K562 (cell line): ENCODE results near the gene FUZ. TPM values are rescaled to one million over a fixed set of nuclear protein-coding genes. Genes with fewer than 3 reads are reported as not detected.

Experiments
- CBFB ChIP-seq: sonication (generic); formaldehyde crosslinking; IDR thresholded peaks from 2 replicates; pipeline ENCODE4 v1.4.0; 2020; ENCODE audit warnings: mild to moderate bottlenecking, missing genetic modification reagents
- HDAC1 ChIP-seq, 2 experiments: fragments of 450-650 bp; IDR thresholded peaks; 2 replicates each; pipeline ENCODE4 v1.6.1; 2016 to 2017; ENCODE audit warnings: inconsistent platforms in 1 of 2, mild to moderate bottlenecking in 1 of 2, moderate library complexity in 1 of 2
- IRF2 ChIP-seq: sonication (generic); formaldehyde crosslinking; IDR thresholded peaks from 2 replicates; pipeline ENCODE4 v1.8.1; 2022; ENCODE audit warnings: mild to moderate bottlenecking, missing genetic modification reagents
- JUN ChIP-seq, 2 experiments: sonication (generic) in 1 of 2; formaldehyde crosslinking in 1 of 2; IDR thresholded peaks; 2 replicates each; pipeline versions ENCODE4 v1.6.1 to v1.8.0; 2012 to 2022; ENCODE audit warnings: borderline replicate concordance in 2 of 2, mild to moderate bottlenecking in 2 of 2, improper control_type of control experiment in 1 of 2, low read depth in 1 of 2, low read length in 1 of 2, missing genetic modification reagents in 1 of 2
- NFRKB ChIP-seq: fragments of 450-650 bp; IDR thresholded peaks from 2 replicates; pipeline ENCODE4 v1.6.1; 2016; ENCODE audit warnings: low read depth
- SMAD1 ChIP-seq: fragments of 150-350 bp; IDR thresholded peaks from 2 replicates; pipeline ENCODE4 v1.6.1; 2014; ENCODE audit warnings: low read length, low read depth; ENCODE audit not compliant: partially characterized antibody
- TBL1XR1 ChIP-seq, 2 experiments: IDR thresholded peaks; 2 replicates each; pipeline ENCODE4 v1.6.1; 2012; ENCODE audit warnings: improper control_type of control experiment in 2 of 2, low read length in 2 of 2, mild to moderate bottlenecking in 1 of 2
- ZBED1 ChIP-seq: IDR thresholded peaks from 2 replicates; pipeline ENCODE4 v1.6.1; 2014
- ZBTB1 ChIP-seq: sonication (generic); formaldehyde crosslinking; IDR thresholded peaks from 2 replicates; pipeline ENCODE4 v1.8.1; 2023; ENCODE audit warnings: missing genetic modification reagents, low read depth, mild to moderate bottlenecking, borderline replicate concordance
- ZBTB40 ChIP-seq, 2 experiments: fragments of 450-650 bp in 1 of 2; sonication (generic) in 1 of 2; formaldehyde crosslinking in 1 of 2; IDR thresholded peaks; 2 replicates each; pipeline versions ENCODE4 v1.7.1 to v1.9.0; 2016 to 2022; ENCODE audit warnings: inconsistent platforms in 1 of 2, mild to moderate bottlenecking in 1 of 2, missing genetic modification reagents in 1 of 2
- ZSCAN29 ChIP-seq: fragments of 450-650 bp; IDR thresholded peaks from 2 replicates; pipeline ENCODE4 v1.6.1; 2017
- polyA plus RNA-seq, 8 experiments: library from polyadenylated mRNA; depleted of rRNA in 4 of 8; stranded (reverse) in 5 of 8; unstranded in 3 of 8; fragments of >200 nt; fragmentation: Nextera tagmentation in 2 of 8; fragmentation: Illumina TruSeq in 1 of 8; extraction: Ambion mirVana in 2 of 8; extraction: Trizol in 1 of 8; gene quantifications; 2 replicates each; pipeline versions ENCODE4 v1.2.1 to v1.2.3, GENCODE V29; 2011 to 2014; ENCODE audit warnings: inconsistent platforms in 1 of 8, missing spikeins in 1 of 8
- total RNA-seq, 7 experiments: library from RNA; depleted of rRNA in 6 of 7; stranded (reverse); fragments of >200 nt in 6 of 7; fragmentation: Illumina TruSeq in 2 of 7; extraction: Trizol in 2 of 7; gene quantifications; 2 replicates each; pipeline versions ENCODE4 v1.2.1 to v1.2.3, GENCODE V29; 2011 to 2021; ENCODE audit warnings: low replicate concordance in 1 of 7
- TF ChIP-seq, protein P1 (sequence below): fragments of 250-450 bp; sonication (Bioruptor Pico); IDR thresholded peaks from 2 replicates; pipeline ENCODE4 v1.9.0; 2021; ENCODE audit warnings: mild to moderate bottlenecking, inconsistent platforms
- TF ChIP-seq, protein P2 (sequence below): sonication (generic); formaldehyde crosslinking; IDR thresholded peaks from 2 replicates; pipeline ENCODE4 v1.8.1; 2023; ENCODE audit warnings: mild to moderate bottlenecking, missing genetic modification reagents, moderate library complexity

Gene FUZ
- total and polyA plus RNA-seq, 9 of the 15 experiments (the other 6 are each of a cell fraction or from before 2014, with no cell fraction given), result 0.17 to 7.6 (median 3.6) TPM; not detected in 1

DNA sequence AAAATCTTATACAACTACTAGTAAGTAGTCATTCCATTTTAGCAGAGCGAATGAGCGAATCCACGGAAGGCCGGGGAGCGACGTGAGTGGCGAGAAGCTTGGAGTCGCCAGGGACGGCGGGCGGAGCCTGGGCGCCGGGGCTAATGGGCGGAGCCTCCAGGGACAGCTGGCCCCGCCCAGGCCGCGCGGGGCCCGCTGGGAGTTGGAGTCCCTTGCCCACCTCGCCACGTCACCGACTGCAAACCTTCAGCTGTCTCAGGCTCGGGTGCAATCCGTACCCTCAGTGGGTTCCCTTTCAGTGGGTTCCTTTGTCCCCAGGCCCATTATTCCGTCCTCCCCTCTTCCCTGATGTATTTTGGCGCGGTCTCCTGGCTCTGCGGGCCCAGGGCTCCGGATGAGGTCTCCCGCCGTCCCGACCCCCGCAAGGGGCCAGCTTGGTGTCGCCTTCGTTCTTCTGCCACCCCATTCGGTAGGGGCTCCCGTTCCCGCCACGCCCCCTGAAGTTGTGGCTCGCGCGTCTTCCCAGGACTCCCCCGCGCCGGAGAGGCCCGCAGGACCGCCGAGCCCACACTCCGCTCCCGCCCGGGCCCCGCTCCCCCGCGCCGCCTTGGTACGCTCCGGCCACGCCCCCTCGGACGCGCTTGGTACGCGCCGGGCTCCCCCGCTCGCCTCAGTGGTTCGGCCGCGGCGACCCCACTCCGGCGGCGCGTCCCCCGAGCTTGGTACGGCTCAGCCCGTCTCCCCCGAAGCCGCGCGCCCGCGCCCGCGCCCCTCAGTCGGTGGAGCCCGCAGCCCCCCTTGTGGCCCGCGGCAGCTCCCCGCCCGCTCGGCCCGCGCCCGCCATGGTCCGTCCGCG, 37.6 kb upstream of the FUZ start, which contains the start of gene PTOV1 (continued):
- TF ChIP-seq, protein P1, sequence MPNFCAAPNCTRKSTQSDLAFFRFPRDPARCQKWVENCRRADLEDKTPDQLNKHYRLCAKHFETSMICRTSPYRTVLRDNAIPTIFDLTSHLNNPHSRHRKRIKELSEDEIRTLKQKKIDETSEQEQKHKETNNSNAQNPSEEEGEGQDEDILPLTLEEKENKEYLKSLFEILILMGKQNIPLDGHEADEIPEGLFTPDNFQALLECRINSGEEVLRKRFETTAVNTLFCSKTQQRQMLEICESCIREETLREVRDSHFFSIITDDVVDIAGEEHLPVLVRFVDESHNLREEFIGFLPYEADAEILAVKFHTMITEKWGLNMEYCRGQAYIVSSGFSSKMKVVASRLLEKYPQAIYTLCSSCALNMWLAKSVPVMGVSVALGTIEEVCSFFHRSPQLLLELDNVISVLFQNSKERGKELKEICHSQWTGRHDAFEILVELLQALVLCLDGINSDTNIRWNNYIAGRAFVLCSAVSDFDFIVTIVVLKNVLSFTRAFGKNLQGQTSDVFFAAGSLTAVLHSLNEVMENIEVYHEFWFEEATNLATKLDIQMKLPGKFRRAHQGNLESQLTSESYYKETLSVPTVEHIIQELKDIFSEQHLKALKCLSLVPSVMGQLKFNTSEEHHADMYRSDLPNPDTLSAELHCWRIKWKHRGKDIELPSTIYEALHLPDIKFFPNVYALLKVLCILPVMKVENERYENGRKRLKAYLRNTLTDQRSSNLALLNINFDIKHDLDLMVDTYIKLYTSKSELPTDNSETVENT, result peak; percentile 86
- TF ChIP-seq TBL1XR1 (IDR thresholded peaks at IDR 0.05; ENCODE audit: low read length in 2 of 2) (peak in 1 of 2 experiments; percentile 37; a peak in 1 of 4 replicates), ZBTB40 (IDR thresholded peaks at IDR 0.05) (peak; percentile 48), ZBTB40 (CRISPR knock-in tag; IDR thresholded peaks at IDR 0.05) (no peak), IRF2 (0 out of 2 replicates have a peak, but pooled peaks have one; percentile 51), ZBTB1 (CRISPR knock-in tag) (peak; percentile 94; the same call in 1 of the 2 replicates), ZSCAN29 (no peak), HDAC1 (IDR thresholded peaks at IDR 0.05) (peak in 1 of 2 experiments; percentile 79; a peak in 2 of 4 replicates), JUN (IDR thresholded peaks at IDR 0.05; ENCODE audit: borderline replicate concordance, low read depth, low read length) (no peak), JUN (CRISPR knock-in tag; IDR thresholded peaks at IDR 0.05; ENCODE audit: borderline replicate concordance) (no peak), ZBED1 (no peak), SMAD1 (no peak), NFRKB (no peak), CBFB (CRISPR knock-in tag) (no peak)
- TF ChIP-seq, protein P2, sequence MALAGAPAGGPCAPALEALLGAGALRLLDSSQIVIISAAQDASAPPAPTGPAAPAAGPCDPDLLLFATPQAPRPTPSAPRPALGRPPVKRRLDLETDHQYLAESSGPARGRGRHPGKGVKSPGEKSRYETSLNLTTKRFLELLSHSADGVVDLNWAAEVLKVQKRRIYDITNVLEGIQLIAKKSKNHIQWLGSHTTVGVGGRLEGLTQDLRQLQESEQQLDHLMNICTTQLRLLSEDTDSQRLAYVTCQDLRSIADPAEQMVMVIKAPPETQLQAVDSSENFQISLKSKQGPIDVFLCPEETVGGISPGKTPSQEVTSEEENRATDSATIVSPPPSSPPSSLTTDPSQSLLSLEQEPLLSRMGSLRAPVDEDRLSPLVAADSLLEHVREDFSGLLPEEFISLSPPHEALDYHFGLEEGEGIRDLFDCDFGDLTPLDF (CRISPR knock-in tag), result peak; percentile 90
